ENCODE measurements around the gene DOCK10.

GRCh38 chr2:225028572-225028971 is 13.7 kb downstream of the DOCK10 start:
- TF ChIP-seq POLR2A (IDR thresholded peaks at IDR 0.05), result no peak
- TF ChIP-seq CTCF (IDR thresholded peaks at IDR 0.05), result no peak

Data from heart left ventricle (tissue), 13 donors.